HEK293 (cell line): ENCODE measurements around the gene TUBGCP6.

ENCODE experiments used
- BCL11A ChIP-seq: fragments of 450-650 bp; formaldehyde crosslinking; IDR thresholded peaks from 2 replicates; pipeline ENCODE4 v1.5.1; 2016; ENCODE audit warnings: low read depth, missing biosample characterization, missing genetic modification characterization
- EGR2 ChIP-seq: fragments of 450-650 bp; formaldehyde crosslinking; IDR thresholded peaks from 2 replicates; pipeline ENCODE4 v1.5.1; 2016; ENCODE audit warnings: low read depth, missing biosample characterization, missing genetic modification characterization
- IKZF3 ChIP-seq: fragments of 450-650 bp; IDR thresholded peaks from 2 replicates; pipeline ENCODE4 v1.5.0; 2018; ENCODE audit warnings: missing biosample characterization, mild to moderate bottlenecking, missing genetic modification characterization, moderate library complexity
- MEIS1 ChIP-seq: sonication (generic); formaldehyde crosslinking; IDR thresholded peaks from 2 replicates; pipeline ENCODE4 v1.8.1; 2022; ENCODE audit warnings: missing genetic modification reagents, mild to moderate bottlenecking, borderline replicate concordance
- MYNN ChIP-seq: fragments of 450-650 bp; formaldehyde crosslinking; IDR thresholded peaks from 2 replicates; pipeline ENCODE4 v1.5.1; 2016; ENCODE audit warnings: missing biosample characterization, missing genetic modification characterization, borderline replicate concordance
- PATZ1 ChIP-seq: fragments of 450-650 bp; formaldehyde crosslinking; IDR thresholded peaks from 2 replicates; pipeline ENCODE4 v1.5.1; 2016; ENCODE audit warnings: missing biosample characterization, missing genetic modification characterization
- PRDM1 ChIP-seq: fragments of 450-650 bp; formaldehyde crosslinking; IDR thresholded peaks from 2 replicates; pipeline ENCODE4; 2016; ENCODE audit warnings: missing biosample characterization, missing genetic modification characterization
- SALL2 ChIP-seq: fragments of 450-650 bp; formaldehyde crosslinking; IDR thresholded peaks from 2 replicates; pipeline ENCODE4 v1.5.0; 2017; ENCODE audit warnings: missing biosample characterization, mild to moderate bottlenecking, missing genetic modification characterization, borderline replicate concordance
- SCRT1 ChIP-seq: fragments of 450-650 bp; formaldehyde crosslinking; IDR thresholded peaks from 2 replicates; pipeline ENCODE4 v1.5.1; 2016; ENCODE audit warnings: missing biosample characterization, missing genetic modification characterization, borderline replicate concordance
- SP3 ChIP-seq: fragments of 450-650 bp; formaldehyde crosslinking; IDR thresholded peaks from 2 replicates; pipeline ENCODE4 v1.5.1; 2016; ENCODE audit warnings: missing biosample characterization, missing genetic modification characterization
- SP7 ChIP-seq: fragments of 450-650 bp; formaldehyde crosslinking; IDR thresholded peaks from 2 replicates; pipeline ENCODE4 v1.5.1; 2016; ENCODE audit warnings: missing biosample characterization, missing genetic modification characterization
- YY1 ChIP-seq: fragments of 450-650 bp; formaldehyde crosslinking; IDR thresholded peaks from 2 replicates; pipeline ENCODE4 v1.5.1; 2018; ENCODE audit warnings: missing biosample characterization, missing genetic modification characterization
- ZBTB20 ChIP-seq: fragments of 450-650 bp; formaldehyde crosslinking; IDR thresholded peaks from 2 replicates; pipeline ENCODE4 v1.5.1; 2016; ENCODE audit warnings: missing biosample characterization, missing genetic modification characterization
- ZBTB21 ChIP-seq: fragments of 450-650 bp; formaldehyde crosslinking; IDR thresholded peaks from 2 replicates; pipeline ENCODE4 v1.5.1; 2017; ENCODE audit warnings: missing biosample characterization, missing genetic modification characterization
- ZBTB7A ChIP-seq: fragments of 450-650 bp; formaldehyde crosslinking; IDR thresholded peaks from 2 replicates; pipeline ENCODE4 v1.5.1; 2016; ENCODE audit warnings: low read depth, missing biosample characterization, missing genetic modification characterization
- ZBTB8A ChIP-seq: fragments of 450-650 bp; formaldehyde crosslinking; IDR thresholded peaks from 2 replicates; pipeline ENCODE4 v1.5.1; 2016; ENCODE audit warnings: missing biosample characterization, missing genetic modification characterization
- ZEB2 ChIP-seq: fragments of 450-650 bp; formaldehyde crosslinking; IDR thresholded peaks from 2 replicates; pipeline ENCODE4 v1.5.1; 2016; ENCODE audit warnings: missing biosample characterization, missing genetic modification characterization
- ZFP69B ChIP-seq: fragments of 450-650 bp; formaldehyde crosslinking; IDR thresholded peaks from 2 replicates; pipeline ENCODE4 v1.5.1; 2016; ENCODE audit warnings: missing biosample characterization, missing genetic modification characterization
- ZNF112 ChIP-seq: fragments of 450-650 bp; formaldehyde crosslinking; IDR thresholded peaks from 2 replicates; pipeline ENCODE4 v1.5.0; 2017; ENCODE audit warnings: missing biosample characterization, missing genetic modification characterization
- ZNF155 ChIP-seq: fragments of 450-650 bp; formaldehyde crosslinking; IDR thresholded peaks from 2 replicates; pipeline ENCODE4 v1.5.1; 2016; ENCODE audit warnings: missing biosample characterization, missing genetic modification characterization
- ZNF174 ChIP-seq: fragments of 450-650 bp; formaldehyde crosslinking; IDR thresholded peaks from 2 replicates; pipeline ENCODE4 v1.5.0; 2017; ENCODE audit warnings: missing biosample characterization, mild to moderate bottlenecking, missing genetic modification characterization
- ZNF2 ChIP-seq: fragments of 450-650 bp; formaldehyde crosslinking; IDR thresholded peaks from 2 replicates; pipeline ENCODE4 v1.5.1; 2016; ENCODE audit warnings: missing biosample characterization, missing genetic modification characterization
- ZNF202 ChIP-seq: fragments of 450-650 bp; formaldehyde crosslinking; IDR thresholded peaks from 2 replicates; pipeline ENCODE4 v1.5.1; 2016; ENCODE audit warnings: missing biosample characterization, missing genetic modification characterization, borderline replicate concordance
- ZNF221 ChIP-seq: fragments of 450-650 bp; formaldehyde crosslinking; IDR thresholded peaks from 2 replicates; pipeline ENCODE4 v1.5.1; 2017; ENCODE audit warnings: missing biosample characterization, missing genetic modification characterization, borderline replicate concordance
- ZNF24 ChIP-seq: fragments of 450-650 bp; formaldehyde crosslinking; IDR thresholded peaks from 2 replicates; pipeline ENCODE4 v1.5.1; 2016; ENCODE audit warnings: missing biosample characterization, missing genetic modification characterization
- ZNF280D ChIP-seq: fragments of 450-650 bp; formaldehyde crosslinking; IDR thresholded peaks from 2 replicates; pipeline ENCODE4 v1.5.1; 2016; ENCODE audit warnings: missing biosample characterization, missing genetic modification characterization
- ZNF37A ChIP-seq: fragments of 450-650 bp; IDR thresholded peaks from 2 replicates; pipeline ENCODE4 v1.5.1; 2018; ENCODE audit warnings: missing biosample characterization, missing genetic modification characterization
- ZNF391 ChIP-seq: fragments of 450-650 bp; formaldehyde crosslinking; IDR thresholded peaks from 2 replicates; pipeline ENCODE4 v1.5.1; 2016; ENCODE audit warnings: low read depth, missing biosample characterization, missing genetic modification characterization, borderline replicate concordance
- ZNF416 ChIP-seq: fragments of 450-650 bp; formaldehyde crosslinking; IDR thresholded peaks from 2 replicates; pipeline ENCODE4 v1.5.1; 2016; ENCODE audit warnings: missing biosample characterization, missing genetic modification characterization
- ZNF423 ChIP-seq: fragments of 450-650 bp; formaldehyde crosslinking; IDR thresholded peaks from 2 replicates; pipeline ENCODE4 v1.5.1; 2016; ENCODE audit warnings: missing biosample characterization, missing genetic modification characterization
- ZNF514 ChIP-seq: fragments of 450-650 bp; formaldehyde crosslinking; IDR thresholded peaks from 2 replicates; pipeline ENCODE4 v1.5.1; 2016; ENCODE audit warnings: missing biosample characterization, missing genetic modification characterization
- ZNF530 ChIP-seq: fragments of 450-650 bp; formaldehyde crosslinking; IDR thresholded peaks from 2 replicates; pipeline ENCODE4 v1.5.1; 2016; ENCODE audit warnings: low read depth, missing biosample characterization, missing genetic modification characterization
- ZNF585B ChIP-seq: fragments of 450-650 bp; formaldehyde crosslinking; IDR thresholded peaks from 2 replicates; pipeline ENCODE4 v1.5.1; 2016; ENCODE audit warnings: missing biosample characterization, missing genetic modification characterization
- ZNF654 ChIP-seq: fragments of 450-650 bp; formaldehyde crosslinking; IDR thresholded peaks from 2 replicates; pipeline ENCODE4 v1.5.1; 2016; ENCODE audit warnings: low read depth, missing biosample characterization, missing genetic modification characterization
- ZNF658 ChIP-seq: fragments of 450-650 bp; formaldehyde crosslinking; IDR thresholded peaks from 2 replicates; pipeline ENCODE4; 2016; ENCODE audit warnings: missing biosample characterization, missing genetic modification characterization
- ZNF704 ChIP-seq: fragments of 450-650 bp; formaldehyde crosslinking; IDR thresholded peaks from 2 replicates; pipeline ENCODE4 v1.5.1; 2016; ENCODE audit warnings: missing biosample characterization, missing genetic modification characterization
- ZNF791 ChIP-seq: fragments of 450-650 bp; formaldehyde crosslinking; IDR thresholded peaks from 2 replicates; pipeline ENCODE4 v1.5.1; 2016; ENCODE audit warnings: missing biosample characterization, missing genetic modification characterization

Gene TUBGCP6

GRCh38 chr22:50244420-50245213 lies at the start of gene TUBGCP6 (continued):
- no peak for TF ChIP-seq ZNF155 (tag by site-specific recombination)
- TF ChIP-seq ZNF24 (tag by site-specific recombination) = no peak
- peak; percentile 86; the same call in 1 of the 2 replicates for TF ChIP-seq ZNF391 (tag by site-specific recombination)
- TF ChIP-seq SALL2 (tag by site-specific recombination) = no peak
- TF ChIP-seq ZBTB7A (tag by site-specific recombination) = no peak
- no peak for TF ChIP-seq ZFP69B
- no peak for TF ChIP-seq ZNF221 (tag by site-specific recombination)
- TF ChIP-seq ZNF704 (tag by site-specific recombination) = peak; percentile 92; the same call in 1 of the 2 replicates
- TF ChIP-seq ZNF202 (tag by site-specific recombination) = no peak
- TF ChIP-seq IKZF3 (tag by site-specific recombination) = no peak
- no peak for TF ChIP-seq ZNF654 (tag by site-specific recombination)
- TF ChIP-seq ZNF2 (tag by site-specific recombination) = peak; percentile 75
- no peak for TF ChIP-seq SCRT1 (tag by site-specific recombination)
- TF ChIP-seq ZBTB8A (tag by site-specific recombination) = peak; percentile 37; the same call in 1 of the 2 replicates
- no peak for TF ChIP-seq ZNF174 (tag by site-specific recombination)
- TF ChIP-seq ZBTB21 (tag by site-specific recombination) = peak; percentile 99
- no peak for TF ChIP-seq ZNF423 (tag by site-specific recombination)
- no peak for TF ChIP-seq MEIS1 (CRISPR knock-in tag)
- TF ChIP-seq ZNF658 (tag by site-specific recombination) = no peak
- TF ChIP-seq ZNF280D (tag by site-specific recombination) = no peak
- no peak for TF ChIP-seq ZNF112 (tag by site-specific recombination)
- TF ChIP-seq ZEB2 (tag by site-specific recombination) = peak; percentile 87
- peak; percentile 16; the same call in 1 of the 2 replicates for TF ChIP-seq PRDM1 (tag by site-specific recombination)
- TF ChIP-seq PATZ1 (tag by site-specific recombination) = no peak; the same call in none of the 2 replicates
- TF ChIP-seq MYNN = no peak
- no peak for TF ChIP-seq YY1 (tag by site-specific recombination)
- TF ChIP-seq ZNF585B = no peak
- no peak for TF ChIP-seq ZNF416
- TF ChIP-seq ZBTB20 (tag by site-specific recombination) = peak; percentile 93
- TF ChIP-seq BCL11A = no peak
- TF ChIP-seq ZNF514 = no peak
- TF ChIP-seq ZNF530 (tag by site-specific recombination) = no peak
- no peak; the same call in 1 of the 2 replicates for TF ChIP-seq EGR2 (tag by site-specific recombination)
- peak; percentile 89 for TF ChIP-seq SP3 (tag by site-specific recombination)
- TF ChIP-seq SP7 (tag by site-specific recombination) = peak; percentile 71
- TF ChIP-seq ZNF791 = no peak
- TF ChIP-seq ZNF37A (tag by site-specific recombination) = no peak
